MM.1S (cell line): ENCODE measurements around the gene DCD.

Experiments used
- DNase-seq: peaks from one replicate; pipeline ENCODE4 v3.0.0-alpha.2; 2015
- H2AFZ ChIP-seq: fragments of 300-600 bp; sonication (generic); 2 replicates; pipeline ENCODE4 v1.6.0; 2016; ENCODE audit warnings: antibody characterized with exemption, low read length
- H3F3A ChIP-seq: fragments of 300-600 bp; sonication (generic); 2 replicates; pipeline ENCODE4 v1.6.1; 2016; ENCODE audit warnings: mild to moderate bottlenecking, antibody characterized with exemption, low read length, moderate library complexity, mixed read lengths; ENCODE audit not compliant: insufficient read depth
- H3K27ac ChIP-seq: fragments of 300-600 bp; sonication (generic); 2 replicates; pipeline ENCODE4 v1.5.1; 2016; ENCODE audit warnings: mild to moderate bottlenecking, low read length
- H3K27me3 ChIP-seq: fragments of 300-600 bp; sonication (generic); replicated peaks from 2 replicates; pipeline ENCODE4 v1.6.0; 2016; ENCODE audit warnings: low read length; ENCODE audit not compliant: insufficient read depth
- H3K36me3 ChIP-seq: fragments of 300-600 bp; sonication (generic); replicated peaks from 2 replicates; pipeline ENCODE4 v1.6.1; 2016; ENCODE audit warnings: mild to moderate bottlenecking, low read length, mixed read lengths; ENCODE audit not compliant: insufficient read depth
- H3K4me1 ChIP-seq: fragments of 300-600 bp; sonication (generic); 2 replicates; pipeline ENCODE4 v1.6.1; 2016; ENCODE audit warnings: low read length, mixed read lengths
- H3K4me2 ChIP-seq: fragments of 300-600 bp; sonication (generic); 2 replicates; pipeline ENCODE4 v1.6.0; 2016; ENCODE audit warnings: low read depth, low read length
- H3K4me3 ChIP-seq: fragments of 300-600 bp; sonication (generic); 2 replicates; pipeline ENCODE4 v1.5.1; 2016; ENCODE audit warnings: low read length, mixed read lengths
- H3K79me2 ChIP-seq: fragments of 300-600 bp; sonication (generic); 2 replicates; pipeline ENCODE4 v1.6.1; 2016; ENCODE audit warnings: mixed run types, low read length, mixed read lengths
- H3K9ac ChIP-seq: fragments of 300-600 bp; sonication (generic); 2 replicates; pipeline ENCODE4 v1.6.1; 2016; ENCODE audit warnings: low read length, mixed read lengths
- H3K9me2 ChIP-seq: fragments of 300-600 bp; sonication (generic); replicated peaks from 2 replicates; pipeline ENCODE4 v1.6.1; 2016; ENCODE audit warnings: mild to moderate bottlenecking, low read length, mixed read lengths; ENCODE audit not compliant: insufficient read depth
- H3K9me3 ChIP-seq: fragments of 300-600 bp; sonication (generic); replicated peaks from 2 replicates; pipeline ENCODE4 v1.6.1; 2016; ENCODE audit warnings: mild to moderate bottlenecking, low read length, mixed read lengths; ENCODE audit not compliant: insufficient read depth
- H4K20me1 ChIP-seq: fragments of 300-600 bp; sonication (generic); 2 replicates; pipeline ENCODE4 v1.6.1; 2016; ENCODE audit warnings: mild to moderate bottlenecking, low read length, moderate library complexity, mixed read lengths; ENCODE audit not compliant: insufficient read depth
- CTCF ChIP-seq: fragments of 300-600 bp; sonication (generic); IDR thresholded peaks from 2 replicates; pipeline ENCODE4 v1.5.1; 2016; ENCODE audit warnings: antibody characterized with exemption, low read length, mixed read lengths
- EZH2 ChIP-seq: fragments of 300-600 bp; sonication (generic); optimal IDR thresholded peaks from 2 replicates; pipeline ENCODE3; 2017; ENCODE audit warnings: low read depth, mild to moderate bottlenecking, antibody characterized with exemption, low read length, mixed read lengths
- EZH2phosphoT487 ChIP-seq: fragments of 300-600 bp; sonication (generic); IDR thresholded peaks from 2 replicates; pipeline ENCODE4 v1.6.1; 2018; ENCODE audit warnings: antibody characterized with exemption, low read length

DCD gene

DNA sequence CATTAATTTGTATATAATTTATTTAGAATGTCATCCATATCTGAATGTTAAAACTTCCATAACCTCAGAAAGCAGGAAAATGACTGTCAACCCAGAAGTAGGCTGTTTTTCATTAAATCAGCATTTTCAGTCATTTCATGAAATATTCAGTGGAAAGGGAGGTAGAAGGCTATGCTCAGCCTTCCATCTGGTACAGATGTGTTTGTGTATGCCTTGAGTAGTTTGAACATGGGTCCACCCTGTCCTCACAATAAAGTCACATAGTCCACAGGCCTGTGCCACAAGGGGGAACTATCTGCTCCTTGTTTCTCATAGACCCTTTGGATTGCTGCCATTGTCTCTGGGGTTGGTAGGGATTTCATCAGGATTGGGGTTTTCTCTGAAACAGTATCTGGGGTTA lies 22.6 kb downstream of the DCD start:
- Histone ChIP-seq H3K9ac (no peak overlapping the region), H3K4me3 (no peak overlapping the region), H3K9me2 (no peaks in the 10 kb centered on the region), H3K36me3 (no peaks in the 10 kb centered on the region), H3K4me2 (no peak overlapping the region), H4K20me1 (no peaks in the 10 kb centered on the region), H3K4me1 (no peaks in the 10 kb centered on the region), H3K27ac (no peak overlapping the region), H3K9me3 (no peaks in the 10 kb centered on the region), H3K79me2 (no peaks in the 10 kb centered on the region), H3F3A (no peaks in the 10 kb centered on the region), H2AFZ (no peak overlapping the region), H3K27me3 (no peaks in the 10 kb centered on the region)
- no peak for TF ChIP-seq EZH2
- DNase-seq, result no peak

DNA sequence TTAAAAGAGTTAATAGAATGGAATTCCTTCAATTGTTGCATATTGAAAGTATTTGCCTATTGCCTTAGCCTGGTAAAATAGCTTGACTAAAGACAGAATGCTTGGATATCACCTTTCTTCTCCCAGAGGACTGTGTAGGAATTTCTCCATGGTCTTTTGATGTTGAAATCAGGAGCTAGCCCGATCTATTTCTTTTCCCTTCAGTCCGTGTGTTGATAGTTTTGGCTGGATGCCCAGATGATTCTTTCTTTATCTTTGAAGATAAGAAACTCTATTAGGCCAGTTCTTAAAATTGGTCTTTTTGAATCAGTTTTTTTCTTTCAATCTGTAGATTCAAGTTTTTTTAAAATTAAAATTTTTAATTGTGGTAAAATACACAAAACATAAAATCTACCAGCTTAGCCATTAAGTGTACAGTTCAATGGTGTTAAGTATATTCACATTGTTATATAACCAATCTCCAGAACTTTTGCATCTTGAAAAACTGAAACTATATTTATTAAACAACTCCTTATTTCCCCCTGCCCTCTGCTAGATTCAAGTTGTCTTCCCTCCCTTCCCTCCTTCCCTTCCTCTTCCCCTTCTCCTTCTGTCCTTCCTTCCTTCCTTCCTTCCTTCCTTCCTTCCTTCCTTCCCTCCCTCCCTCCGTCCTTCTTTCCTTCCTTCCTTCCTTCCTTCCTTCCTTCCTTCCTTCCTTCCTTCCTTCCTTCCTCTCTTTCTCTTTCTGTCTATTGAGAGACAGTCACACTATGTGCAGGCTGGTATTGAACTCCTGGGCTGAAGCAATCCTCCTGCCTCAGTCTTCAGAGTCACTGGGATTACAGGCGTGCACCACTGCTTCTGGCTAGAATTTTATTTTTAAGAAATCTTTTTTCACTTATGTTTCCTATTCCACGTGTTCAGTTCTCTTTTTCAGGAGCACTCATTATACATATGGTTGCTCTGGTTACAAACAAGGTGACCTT lies 23.6 kb downstream of the DCD start:
- no peak overlapping the region for H3K9ac ChIP-seq
- H3K4me3 ChIP-seq, result no peak overlapping the region
- H4K20me1 ChIP-seq, result no peaks in the 10 kb centered on the region
- no peaks in the 10 kb centered on the region for H3K4me1 ChIP-seq
- no peak overlapping the region for H3K27ac ChIP-seq
- no peaks in the 10 kb centered on the region for H3K9me2 ChIP-seq
- TF ChIP-seq CTCF, result no peak
- no peak for TF ChIP-seq EZH2phosphoT487
- no peak for TF ChIP-seq EZH2
- no peak overlapping the region for H2AFZ ChIP-seq
- H3K79me2 ChIP-seq, result no peaks in the 10 kb centered on the region
- H3K36me3 ChIP-seq, result no peaks in the 10 kb centered on the region
- H3K9me3 ChIP-seq, result no peaks in the 10 kb centered on the region
- H3F3A ChIP-seq, result no peaks in the 10 kb centered on the region
- no peak overlapping the region for H3K4me2 ChIP-seq
- no peaks in the 10 kb centered on the region for H3K27me3 ChIP-seq
- DNase-seq, result no peak

- Histone ChIP-seq H2AFZ (no peak overlapping the region), H3K27ac (no peak overlapping the region), H3K4me3 (no peak overlapping the region), H3K9ac (no peak overlapping the region), H3K4me2 (no peak overlapping the region), H4K20me1 (no peaks in the 10 kb centered on the region), H3F3A (no peaks in the 10 kb centered on the region), H3K9me3 (no peaks in the 10 kb centered on the region), H3K9me2 (no peaks in the 10 kb centered on the region), H3K36me3 (no peaks in the 10 kb centered on the region), H3K79me2 (no peaks in the 10 kb centered on the region), H3K27me3 (no peaks in the 10 kb centered on the region), H3K4me1 (no peaks in the 10 kb centered on the region)
- peak; percentile 19 for DNase-seq
- TF ChIP-seq EZH2 (no peak), CTCF (peak; percentile 41)
Measured at GRCh38 chr12:54622463-54623183, 25.5 kb downstream of the DCD start.
